ENCODE data around the gene KIF6. TPM values are rescaled to one million over a fixed set of nuclear protein-coding genes. Genes with fewer than 3 reads are reported as not detected.

Gene KIF6
- polyA plus RNA-seq, 3 donors, result not detected

DNA sequence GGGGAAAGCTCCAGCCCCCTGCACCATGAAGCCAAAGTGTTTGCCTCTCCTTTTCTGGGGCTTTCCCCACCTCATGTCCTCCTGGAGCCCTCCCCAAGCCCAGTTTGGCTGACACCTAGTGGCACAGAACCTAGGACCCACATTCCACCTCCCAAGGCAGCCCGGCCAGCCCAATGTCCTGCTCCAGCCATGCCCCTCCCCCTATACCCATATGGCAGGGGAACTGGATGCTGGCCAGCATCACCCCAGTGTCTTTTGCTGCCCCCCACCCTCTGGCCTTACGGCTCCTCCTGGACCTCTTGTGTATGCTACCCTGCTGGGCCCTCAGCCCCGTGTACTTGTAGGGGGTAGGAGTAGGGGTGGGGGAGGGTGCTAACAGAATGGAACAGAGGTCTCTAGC lies 170.1 kb downstream of the KIF6 start:
- Mint-ChIP-seq H3K36me3 (no peaks in the 10 kb centered on the region), H3K4me3 (no peak overlapping the region)
- intact Hi-C loops (cut with micrococcal nuclease), result no loop called here

DNA sequence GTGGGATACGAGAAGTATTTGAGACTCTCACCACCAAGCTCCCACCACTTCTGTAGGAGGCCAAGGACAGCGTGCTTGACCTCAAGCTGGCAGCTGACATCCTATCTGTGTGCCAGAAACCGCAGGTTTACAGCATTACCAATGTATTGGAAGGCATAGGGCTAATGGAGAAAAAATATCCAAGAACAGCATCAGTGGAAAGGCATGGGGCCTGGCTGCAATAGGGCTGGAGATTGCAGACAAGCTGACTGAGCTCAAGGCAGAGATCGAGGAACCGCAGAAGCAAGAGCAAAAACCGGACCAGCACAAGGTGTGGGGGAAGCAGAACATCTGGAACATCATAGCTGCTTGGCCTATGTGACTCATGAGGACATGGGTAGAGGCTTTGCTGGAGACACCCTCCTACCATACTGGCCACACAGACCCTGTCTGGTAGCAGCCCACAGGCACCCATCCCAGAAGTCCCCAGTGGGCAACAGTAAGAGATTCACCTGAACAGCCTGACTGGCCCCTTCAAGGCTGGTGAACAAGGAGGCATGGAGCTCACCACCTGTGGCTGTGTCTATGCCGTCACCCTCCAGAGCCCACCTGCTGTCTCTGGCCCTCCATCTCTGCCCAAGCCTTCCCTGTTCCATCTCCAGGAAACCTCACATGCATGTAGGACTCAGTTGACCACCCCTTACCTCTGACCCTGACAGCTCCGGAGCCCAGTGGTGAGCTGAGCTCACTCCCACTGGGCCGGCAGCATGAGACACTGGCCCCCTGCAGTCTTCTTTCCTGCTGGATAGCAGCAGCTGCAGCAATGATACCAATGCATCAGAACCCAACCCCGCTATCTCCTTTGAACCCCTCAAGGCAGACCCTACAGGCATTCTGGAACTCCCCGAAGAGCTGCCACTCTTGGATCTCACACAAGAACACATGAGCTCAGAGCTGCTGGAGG lies 171.1 kb downstream of the KIF6 start:
- Histone ChIP-seq H3K9ac (ENCODE audit: insufficient read depth, low read length, poor library complexity, severe bottlenecking) (no peak overlapping the region), H3K27me3 (ENCODE audit: control insufficient read depth in 2 of 2, insufficient read depth in 2 of 2, low read length in 2 of 2) (no peaks in the 10 kb centered on the region), H2AFZ (ENCODE audit: insufficient read depth, low read depth, low read length, poor library complexity, severe bottlenecking) (no peak overlapping the region), H3K9me3 (replicated peaks in 1 of 2; ENCODE audit: control insufficient read depth in 1 of 2, insufficient read depth in 1 of 2, low read length in 2 of 2) (no peaks in the 10 kb centered on the region), H3K27ac (ENCODE audit: low read depth in 1 of 2, low read length in 2 of 2) (no peak overlapping the region), H3K4me1 (ENCODE audit: control insufficient read depth in 1 of 2, insufficient read depth in 2 of 2, low read length in 2 of 2) (no peaks in the 10 kb centered on the region), H4K20me1 (ENCODE audit: insufficient read depth, low read length) (no peaks in the 10 kb centered on the region), H3K79me2 (ENCODE audit: insufficient read depth, low read length) (no peaks in the 10 kb centered on the region), H3K4me2 (replicated peaks; ENCODE audit: extremely low read depth, low read length, poor library complexity, severe bottlenecking) (no peak overlapping the region), H3K36me3 (replicated peaks in 1 of 2; ENCODE audit: control insufficient read depth in 1 of 2, insufficient read depth in 2 of 2, low read length in 2 of 2) (no peaks in the 10 kb centered on the region), H3K4me3 (replicated peaks in 1 of 3; ENCODE audit: low read depth in 2 of 3, low read length in 3 of 3) (no peak overlapping the region)
- H3K9me3 Mint-ChIP-seq, result no peaks in the 10 kb centered on the region
- no peak for DNase-seq
- peak overlapping the region in 1 of 7 donors; percentile 10 for H3K27ac Mint-ChIP-seq
- TF ChIP-seq, protein P1, sequence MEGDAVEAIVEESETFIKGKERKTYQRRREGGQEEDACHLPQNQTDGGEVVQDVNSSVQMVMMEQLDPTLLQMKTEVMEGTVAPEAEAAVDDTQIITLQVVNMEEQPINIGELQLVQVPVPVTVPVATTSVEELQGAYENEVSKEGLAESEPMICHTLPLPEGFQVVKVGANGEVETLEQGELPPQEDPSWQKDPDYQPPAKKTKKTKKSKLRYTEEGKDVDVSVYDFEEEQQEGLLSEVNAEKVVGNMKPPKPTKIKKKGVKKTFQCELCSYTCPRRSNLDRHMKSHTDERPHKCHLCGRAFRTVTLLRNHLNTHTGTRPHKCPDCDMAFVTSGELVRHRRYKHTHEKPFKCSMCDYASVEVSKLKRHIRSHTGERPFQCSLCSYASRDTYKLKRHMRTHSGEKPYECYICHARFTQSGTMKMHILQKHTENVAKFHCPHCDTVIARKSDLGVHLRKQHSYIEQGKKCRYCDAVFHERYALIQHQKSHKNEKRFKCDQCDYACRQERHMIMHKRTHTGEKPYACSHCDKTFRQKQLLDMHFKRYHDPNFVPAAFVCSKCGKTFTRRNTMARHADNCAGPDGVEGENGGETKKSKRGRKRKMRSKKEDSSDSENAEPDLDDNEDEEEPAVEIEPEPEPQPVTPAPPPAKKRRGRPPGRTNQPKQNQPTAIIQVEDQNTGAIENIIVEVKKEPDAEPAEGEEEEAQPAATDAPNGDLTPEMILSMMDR (IDR thresholded peaks at IDR 0.05), result no peak
- H3K4me3 Mint-ChIP-seq, result no peak overlapping the region
- intact Hi-C loops (cut with micrococcal nuclease), result no loop called here
- no peaks in the 10 kb centered on the region for H3K4me1 Mint-ChIP-seq
- peaks cover 0 to 8% (median 4%) of the 10 kb centered on the region in 3 donors for H3K27me3 Mint-ChIP-seq (ENCODE audit: low read depth in 3 of 3)
- H3K36me3 Mint-ChIP-seq, result no peaks in the 10 kb centered on the region
- WGBS (ENCODE audit: insufficient coverage), result 88% methylated on average over 8 of the region's 11 CpGs

More for the DNA sequence above, 170.1 kb downstream of the KIF6 start:
- H3K27ac ChIP-seq (ENCODE audit: low read depth in 1 of 2, low read length in 2 of 2), result no peak overlapping the region
- Mint-ChIP-seq H3K4me1 (no peaks in the 10 kb centered on the region), H3K27ac (no peak overlapping the region), H3K27me3 (ENCODE audit: low read depth in 3 of 3) (peaks cover 0 to 7% (median 3%) of the 10 kb centered on the region in 3 donors), H3K9me3 (no peaks in the 10 kb centered on the region)
- TF ChIP-seq, protein P1 (IDR thresholded peaks at IDR 0.05), result no peak
- no peaks in the 10 kb centered on the region for H3K27me3 ChIP-seq (ENCODE audit: control insufficient read depth in 2 of 2, insufficient read depth in 2 of 2, low read length in 2 of 2)
- H3K4me3 ChIP-seq (replicated peaks in 1 of 3; ENCODE audit: low read depth in 2 of 3, low read length in 3 of 3), result no peak overlapping the region
- no peak overlapping the region for H3K9ac ChIP-seq (ENCODE audit: insufficient read depth, low read length, poor library complexity, severe bottlenecking)
- H4K20me1 ChIP-seq (ENCODE audit: insufficient read depth, low read length), result no peaks in the 10 kb centered on the region
- H3K4me1 ChIP-seq (ENCODE audit: control insufficient read depth in 1 of 2, insufficient read depth in 2 of 2, low read length in 2 of 2), result no peaks in the 10 kb centered on the region
- DNase-seq, result no peak
- H3K9me3 ChIP-seq (replicated peaks in 1 of 2; ENCODE audit: control insufficient read depth in 1 of 2, insufficient read depth in 1 of 2, low read length in 2 of 2), result no peaks in the 10 kb centered on the region
- no peaks in the 10 kb centered on the region for H3K79me2 ChIP-seq (ENCODE audit: insufficient read depth, low read length)
- no peak overlapping the region for H2AFZ ChIP-seq (ENCODE audit: insufficient read depth, low read depth, low read length, poor library complexity, severe bottlenecking)
- no peak overlapping the region for H3K4me2 ChIP-seq (replicated peaks; ENCODE audit: extremely low read depth, low read length, poor library complexity, severe bottlenecking)
- 88% methylated on average over 1 of the region's 3 CpGs for WGBS (ENCODE audit: insufficient coverage)
- no peaks in the 10 kb centered on the region for H3K36me3 ChIP-seq (replicated peaks in 1 of 2; ENCODE audit: control insufficient read depth in 1 of 2, insufficient read depth in 2 of 2, low read length in 2 of 2)

All from CD14-positive monocyte (primary cell).